ENCODE measurements around the gene EYS.

Gene EYS

GRCh38 chr6:64227863-64228262, 1479.2 kb downstream of the EYS start:
- no peak overlapping the region for H3K27ac ChIP-seq
- no peak for DNase-seq (ENCODE audit: low read depth, low spot score)

DNA sequence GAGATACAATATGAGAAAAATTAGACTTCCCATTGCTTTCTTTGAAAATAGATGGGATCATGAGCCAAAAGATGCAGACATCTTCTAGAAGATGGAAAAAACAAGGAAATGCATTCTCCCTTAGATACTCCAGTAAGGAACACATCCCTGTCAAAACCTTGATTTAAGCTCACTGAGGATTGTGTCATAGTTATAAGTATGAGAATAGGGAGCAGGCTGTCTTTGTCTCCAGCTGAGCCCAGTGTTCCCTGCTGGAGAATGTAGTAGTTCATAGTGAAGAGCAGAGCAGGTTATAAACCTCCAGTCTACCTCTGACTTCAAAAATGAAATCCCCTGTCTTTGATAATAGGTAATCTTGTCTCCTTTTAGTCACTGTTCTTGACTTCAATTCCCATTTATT, 1481.5 kb downstream of the EYS start:
- no peak overlapping the region for H3K27ac ChIP-seq
- no peak for DNase-seq (ENCODE audit: low read depth, low spot score)

DNA sequence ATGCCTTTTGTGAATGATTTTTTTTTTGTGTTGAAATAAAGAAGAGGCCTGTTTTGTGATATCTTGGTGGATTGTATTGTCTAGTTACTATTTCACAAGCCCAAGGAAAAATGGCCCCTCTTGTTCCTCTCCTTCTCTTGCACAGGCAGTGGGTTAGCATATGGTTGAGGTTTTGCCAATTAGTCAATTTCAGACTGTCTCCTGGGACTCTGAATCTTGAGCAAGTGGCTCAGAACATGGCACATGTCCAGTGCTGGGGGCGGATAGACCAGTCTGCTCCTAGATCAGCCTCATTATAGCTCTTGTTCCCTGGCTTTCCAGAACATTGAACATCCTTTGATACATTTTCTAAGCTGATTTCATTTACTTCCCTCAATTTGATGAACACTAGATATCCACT, 1482.2 kb downstream of the EYS start:
- H3K27ac ChIP-seq: no peak overlapping the region
- DNase-seq (ENCODE audit: low read depth, low spot score): no peak

- no peak for DNase-seq (ENCODE audit: low read depth, low spot score)
- no peak overlapping the region for H3K27ac ChIP-seq
These were observed 1485.2 kb downstream of the EYS start for GRCh38 chr6:64221776-64222175.

DNA sequence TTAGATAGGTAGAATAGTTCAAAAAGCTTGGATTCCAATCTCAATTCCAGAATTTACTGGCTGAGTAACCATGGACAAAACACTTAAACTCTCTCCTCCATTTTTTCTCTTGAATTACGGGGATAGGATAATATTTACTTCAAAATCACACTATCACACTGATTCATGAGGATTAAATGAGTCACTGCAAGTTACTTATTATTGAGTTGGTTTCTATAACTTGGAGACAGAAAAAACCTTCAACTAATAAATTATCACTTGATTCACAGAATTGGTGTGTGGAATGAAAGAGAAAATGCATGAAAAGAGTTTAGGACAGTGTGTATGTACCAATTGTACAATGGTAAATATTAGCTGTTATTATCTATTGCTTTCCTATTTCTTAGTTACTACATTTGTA, 1486.2 kb downstream of the EYS start:
- no peak for DNase-seq (ENCODE audit: low read depth, low spot score)
- no peak overlapping the region for H3K27ac ChIP-seq

DNA sequence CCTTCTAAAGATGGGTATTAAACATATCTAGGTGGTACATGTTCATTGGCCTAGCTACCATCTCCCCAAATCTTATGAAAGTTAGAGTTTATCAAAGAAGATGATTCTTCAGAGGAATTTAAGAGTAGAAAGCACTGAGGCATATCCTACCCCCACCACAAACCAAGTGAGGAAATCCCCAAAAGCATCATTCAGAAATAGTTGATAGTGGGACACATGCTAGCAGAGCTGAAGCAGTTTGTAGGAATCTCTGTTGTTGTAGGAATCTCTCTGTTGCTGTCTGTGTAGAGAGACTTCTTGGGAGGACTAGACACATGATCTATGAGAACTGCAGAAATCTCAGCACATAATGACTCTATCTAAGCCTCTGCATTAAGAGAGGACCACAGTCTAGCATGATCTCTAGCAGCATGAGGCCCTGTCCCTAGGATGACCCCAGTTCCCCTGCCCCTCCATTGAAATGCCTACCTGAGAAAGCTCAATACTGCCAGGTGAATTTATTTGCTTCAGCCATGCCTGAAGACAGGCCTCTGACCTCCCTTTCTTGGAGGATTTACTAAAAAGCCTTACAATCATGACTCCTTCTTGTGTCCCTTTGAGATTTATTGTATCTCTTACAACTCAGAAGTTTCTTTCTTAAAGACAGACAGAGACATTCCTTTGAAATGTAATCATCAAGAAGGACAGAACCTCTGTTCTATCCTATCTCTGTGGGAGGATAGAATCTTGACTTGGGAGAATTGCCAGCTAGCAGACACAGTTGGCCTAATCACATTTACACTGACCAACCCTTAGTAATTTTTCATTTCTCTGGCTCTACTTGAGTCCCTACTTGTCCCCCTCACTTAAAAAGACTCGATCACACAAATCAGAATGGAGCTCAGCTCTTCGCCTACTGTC, 1489.1 kb downstream of the EYS start:
- no peak for DNase-seq (ENCODE audit: low read depth, low spot score)
- no peak overlapping the region for H3K27ac ChIP-seq

DNA sequence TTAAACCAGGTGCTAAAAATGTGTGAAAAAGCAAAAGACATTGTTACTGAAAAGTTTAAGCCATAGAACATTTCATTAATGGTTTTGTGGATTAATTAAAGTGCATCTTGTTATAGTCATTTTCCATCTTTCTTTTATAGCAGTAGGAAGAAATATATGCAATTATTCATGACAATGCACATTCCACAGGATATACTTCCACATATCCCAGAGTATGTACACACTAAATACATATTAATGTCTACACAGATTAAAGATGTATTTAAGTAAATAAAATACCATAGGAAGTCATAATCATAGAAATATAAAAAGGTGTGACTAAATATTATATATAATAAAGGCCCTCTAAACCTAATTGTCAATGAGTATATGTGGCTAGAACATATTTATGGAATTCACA, 1492.7 kb downstream of the EYS start:
- H3K27ac ChIP-seq: no peak overlapping the region
- no peak for DNase-seq (ENCODE audit: low read depth, low spot score)

DNA sequence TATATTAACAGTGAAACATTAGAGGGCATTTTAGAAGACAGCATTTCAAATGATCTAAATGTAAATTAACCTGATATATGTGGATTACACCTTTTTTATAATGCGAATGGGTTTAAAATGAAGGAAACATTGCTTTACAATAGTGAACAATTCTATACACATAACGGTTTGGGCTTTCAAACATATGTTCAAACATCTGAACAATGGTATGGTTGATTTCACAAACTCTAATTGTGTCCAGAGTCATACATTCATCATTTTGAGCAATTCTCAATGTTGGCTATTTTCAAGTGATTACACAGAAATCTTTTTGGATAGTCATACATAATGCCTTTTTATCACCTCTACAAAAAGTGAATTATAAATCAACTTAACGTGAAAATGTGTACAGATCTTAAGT, 1493.3 kb downstream of the EYS start:
- no peak for DNase-seq (ENCODE audit: low read depth, low spot score)
- no peak overlapping the region for H3K27ac ChIP-seq

- no peak for DNase-seq (ENCODE audit: low read depth, low spot score)
- H3K27ac ChIP-seq: no peak overlapping the region
These were observed 1509.8 kb downstream of the EYS start for GRCh38 chr6:64197246-64197645.

- H3K27ac ChIP-seq: no peak overlapping the region
- DNase-seq (ENCODE audit: low read depth, low spot score): no peak
These were observed 1520.4 kb downstream of the EYS start for GRCh38 chr6:64186592-64186991.

DNA sequence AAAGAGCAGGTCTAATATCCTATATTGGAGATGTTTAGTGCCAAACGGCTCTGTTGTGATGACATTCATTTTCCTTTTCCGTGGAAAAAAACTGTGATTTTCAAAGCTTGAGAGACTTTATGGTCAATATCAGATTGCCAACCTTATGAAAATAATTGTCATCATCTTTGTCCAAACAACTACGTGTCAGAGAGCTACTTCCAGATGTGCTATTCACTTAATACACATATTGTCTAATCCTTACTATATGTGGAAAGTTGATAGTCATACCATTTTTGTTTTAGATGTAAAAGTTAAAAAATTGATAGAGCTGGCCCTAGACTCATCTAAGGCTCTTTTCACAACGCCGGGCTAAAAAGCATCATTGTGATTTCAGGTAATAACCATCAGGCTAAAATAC, 1521.4 kb downstream of the EYS start:
- no peak for DNase-seq (ENCODE audit: low read depth, low spot score)
- no peak overlapping the region for H3K27ac ChIP-seq

DNA sequence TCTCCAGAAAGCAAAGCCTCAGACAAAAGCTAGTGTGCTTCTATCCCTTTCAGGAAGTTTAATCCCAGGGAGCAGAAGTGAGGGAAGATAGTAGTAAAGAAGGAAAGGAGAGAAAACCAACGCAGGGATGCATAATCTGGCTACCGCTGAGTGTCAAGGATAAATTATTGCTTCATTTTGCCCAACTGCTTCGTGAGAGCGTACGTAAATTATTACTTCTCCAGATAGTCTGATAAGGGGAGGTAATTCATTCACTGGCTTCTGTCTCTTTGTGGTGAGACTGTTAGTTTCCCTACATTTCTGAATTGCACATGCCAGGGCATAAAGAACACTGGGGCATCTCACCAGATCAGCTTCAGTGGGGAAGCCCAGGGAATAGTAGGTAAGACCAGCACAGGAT, 1531.7 kb downstream of the EYS start:
- no peak overlapping the region for H3K27ac ChIP-seq

DNA sequence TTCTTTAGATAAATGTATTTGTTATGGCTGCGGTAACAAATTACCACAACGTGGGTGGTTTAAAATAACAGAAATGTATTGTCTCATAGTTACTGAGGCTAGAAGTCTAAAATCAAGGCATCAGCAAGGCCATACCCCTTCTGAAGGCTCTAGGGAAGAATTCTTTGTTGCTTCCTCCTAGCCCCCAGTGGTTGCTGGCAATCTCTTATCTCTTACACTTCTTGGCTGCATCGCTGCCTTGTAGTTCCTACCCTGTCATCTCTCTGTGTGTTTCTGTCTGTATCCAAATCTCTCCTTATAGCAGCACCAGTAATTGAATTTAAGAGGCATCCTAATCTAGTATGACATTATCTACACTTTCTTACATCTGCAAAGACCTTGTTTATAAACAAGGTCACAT, 1536.7 kb downstream of the EYS start:
- H3K27ac ChIP-seq: no peak overlapping the region
- DNase-seq (ENCODE audit: low read depth, low spot score): no peak

More for the DNA sequence above, 1531.7 kb downstream of the EYS start:
- no peak for DNase-seq (ENCODE audit: low read depth, low spot score)

DNA sequence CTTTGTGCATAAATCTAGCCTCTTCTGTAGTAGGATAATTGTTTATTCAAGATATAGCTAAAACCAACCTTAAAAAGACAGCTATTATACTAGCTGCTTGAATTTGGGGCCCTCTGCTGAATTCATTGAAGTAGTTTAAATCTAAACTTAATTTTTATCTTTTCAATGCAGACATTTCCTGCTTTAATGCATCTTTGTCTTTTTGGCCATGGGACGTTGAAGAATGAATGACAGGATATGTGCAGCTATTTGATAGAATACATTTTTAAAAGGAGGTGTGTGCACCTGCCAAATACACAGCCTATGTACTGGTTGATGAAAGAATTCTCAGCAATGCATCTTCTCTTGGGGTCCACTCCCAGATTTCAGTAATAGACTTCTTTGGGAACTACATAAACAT, 1546.5 kb downstream of the EYS start:
- H3K27ac ChIP-seq: no peak overlapping the region
- no peak for DNase-seq (ENCODE audit: low read depth, low spot score)

DNA sequence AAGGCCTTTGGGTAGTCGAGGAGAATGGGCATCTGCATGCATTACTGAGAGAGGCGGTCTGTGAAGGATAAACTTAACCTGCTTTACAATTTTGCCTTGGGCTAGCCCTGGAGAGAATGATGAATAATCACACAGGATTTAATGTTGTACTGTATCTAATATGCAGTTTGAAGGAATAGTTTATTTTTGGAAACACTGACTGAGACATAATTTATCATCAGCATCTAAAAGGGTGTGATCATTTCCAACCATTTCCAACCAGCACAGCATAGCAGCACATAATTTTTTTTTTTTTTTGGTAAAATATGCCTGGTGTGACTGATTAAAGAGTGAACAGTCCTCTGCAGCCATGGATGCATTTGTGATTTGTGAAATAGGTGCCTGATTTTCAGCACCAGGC, 1552.0 kb downstream of the EYS start:
- H3K27ac ChIP-seq: no peak overlapping the region
- DNase-seq (ENCODE audit: low read depth, low spot score): no peak

DNA sequence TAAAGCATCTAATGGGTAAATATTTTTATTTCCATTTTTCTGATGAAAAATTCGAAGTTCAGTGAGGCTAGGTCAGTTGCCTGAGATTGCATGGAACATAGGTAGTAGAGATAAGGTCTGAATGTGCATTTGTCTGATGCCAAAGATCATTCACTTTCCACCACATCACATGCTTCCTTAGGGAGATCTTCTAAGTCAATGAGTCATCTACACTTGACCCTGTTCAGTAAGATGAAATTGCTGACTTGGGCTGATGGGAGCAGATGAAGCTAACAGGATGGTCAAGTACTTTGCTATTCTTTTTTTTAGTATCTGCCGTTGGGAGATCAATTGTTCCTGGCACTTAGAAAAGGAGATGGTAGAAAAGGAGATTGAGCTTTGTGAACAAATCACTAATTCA, 1560.2 kb downstream of the EYS start:
- no peak for DNase-seq (ENCODE audit: low read depth, low spot score)
- no peak overlapping the region for H3K27ac ChIP-seq

GRCh38 chr6:64146094-64146493, 1560.9 kb downstream of the EYS start:
- peak; percentile 24 for DNase-seq (ENCODE audit: low read depth, low spot score)

GRCh38 chr6:64145658-64146057, 1561.4 kb downstream of the EYS start:
- H3K27ac ChIP-seq: peak overlapping the region; percentile 39
- no peak for DNase-seq (ENCODE audit: low read depth, low spot score)

More at GRCh38 chr6:64146094-64146493, 1560.9 kb downstream of the EYS start:
- peak overlapping the region; percentile 39 for H3K27ac ChIP-seq

GRCh38 chr6:64143101-64143500, 1563.9 kb downstream of the EYS start:
- H3K27ac ChIP-seq: no peak overlapping the region
- DNase-seq (ENCODE audit: low read depth, low spot score): no peak

GRCh38 chr6:64141680-64142079, 1565.3 kb downstream of the EYS start:
- no peak for DNase-seq (ENCODE audit: low read depth, low spot score)
- no peak overlapping the region for H3K27ac ChIP-seq

GRCh38 chr6:64128301-64129024, 1578.6 kb downstream of the EYS start:
- no peak for DNase-seq (ENCODE audit: low read depth, low spot score)
- no peak overlapping the region for H3K27ac ChIP-seq

Data from epithelial cell of prostate (primary cell).